ENCODE data around the gene ACAA1. TPM values are rescaled to one million over a fixed set of nuclear protein-coding genes. Genes with fewer than 3 reads are reported as not detected.

The ACAA1 gene, protein sequence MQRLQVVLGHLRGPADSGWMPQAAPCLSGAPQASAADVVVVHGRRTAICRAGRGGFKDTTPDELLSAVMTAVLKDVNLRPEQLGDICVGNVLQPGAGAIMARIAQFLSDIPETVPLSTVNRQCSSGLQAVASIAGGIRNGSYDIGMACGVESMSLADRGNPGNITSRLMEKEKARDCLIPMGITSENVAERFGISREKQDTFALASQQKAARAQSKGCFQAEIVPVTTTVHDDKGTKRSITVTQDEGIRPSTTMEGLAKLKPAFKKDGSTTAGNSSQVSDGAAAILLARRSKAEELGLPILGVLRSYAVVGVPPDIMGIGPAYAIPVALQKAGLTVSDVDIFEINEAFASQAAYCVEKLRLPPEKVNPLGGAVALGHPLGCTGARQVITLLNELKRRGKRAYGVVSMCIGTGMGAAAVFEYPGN
- total RNA-seq (10 to 100 TPM; 27.1 to 50.4 (median 44.9) TPM), polyA plus RNA-seq (10 to 100 TPM; 41.3 to 42.7 TPM)
- long read RNA-seq, donor 1, transcript ACAA1-202 (12 exons, 1,785 nt), result major isoform, 153 of 351 reads
- long read RNA-seq, donor 1, transcript ACAA1-203 (10 exons, 1,944 nt), result minor isoform, 58 of 351 reads
- long read RNA-seq, donor 1, partial matches to known transcripts, result 5 of 351 reads
- long read RNA-seq, donor 1, other reads (novel, unspliced or antisense), result 135 of 351 reads
- long read RNA-seq, donor 2, transcript ACAA1-202 (12 exons, 1,785 nt), result major isoform, 9 of 17 reads
- long read RNA-seq, donor 2, partial matches to known transcripts, result 5 of 17 reads
- long read RNA-seq, donor 2, other reads (novel, unspliced or antisense), result 0 of 17 reads
- long read RNA-seq, donor 3, transcript ACAA1-202 (12 exons, 1,785 nt), result major isoform, 38 of 78 reads
- long read RNA-seq, donor 3, partial matches to known transcripts, result 9 of 78 reads
- long read RNA-seq, donor 3, other reads (novel, unspliced or antisense), result 27 of 78 reads

DNA sequence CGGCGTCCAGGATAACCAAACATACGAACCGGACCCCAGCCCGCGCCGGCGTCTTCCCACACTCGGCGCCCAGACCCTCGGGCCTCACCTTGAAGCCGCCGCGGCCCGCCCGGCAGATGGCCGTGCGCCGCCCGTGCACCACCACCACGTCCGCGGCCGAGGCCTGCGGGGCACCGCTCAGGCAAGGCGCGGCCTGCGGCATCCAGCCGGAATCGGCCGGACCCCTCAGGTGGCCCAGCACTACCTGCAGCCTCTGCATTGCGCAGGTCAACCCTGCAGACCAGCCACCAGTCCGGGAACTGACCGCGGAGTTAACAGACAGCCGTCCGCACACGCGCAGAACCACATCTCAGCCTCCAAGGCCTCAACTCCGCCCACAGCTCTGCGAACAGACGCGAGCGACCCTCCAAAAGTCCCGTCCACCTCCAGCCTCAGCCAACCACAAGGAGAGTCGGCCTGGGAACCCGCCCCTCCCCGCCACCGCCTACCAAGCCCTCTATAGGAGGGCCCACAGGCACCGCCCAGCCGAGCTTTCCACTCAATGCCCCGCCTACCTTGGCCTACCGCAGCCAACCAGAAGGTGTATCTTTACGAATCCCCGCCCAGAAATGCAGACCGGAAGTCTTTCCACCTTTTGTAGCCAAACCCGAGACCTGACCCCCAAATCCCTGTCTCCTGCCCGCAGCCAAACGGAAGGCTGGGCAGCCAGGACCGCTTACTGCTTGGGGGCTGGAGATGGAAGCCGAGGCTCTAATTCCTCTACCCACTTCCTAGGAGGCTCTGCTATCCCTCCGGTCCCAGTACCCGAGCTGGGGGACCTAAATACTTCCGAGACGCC lies at the start of gene ACAA1:
Gene ACAA1 (minus strand): TSS at position 351 of the 838 bp plus-strand sequence. CDS start 92 bp downstream, at position 259.
- TF ChIP-seq POLR2A (IDR thresholded peaks at IDR 0.05) (peak; percentile 88), EP300 (IDR thresholded peaks at IDR 0.05) (no peak)
- TF ChIP-seq, protein P1, sequence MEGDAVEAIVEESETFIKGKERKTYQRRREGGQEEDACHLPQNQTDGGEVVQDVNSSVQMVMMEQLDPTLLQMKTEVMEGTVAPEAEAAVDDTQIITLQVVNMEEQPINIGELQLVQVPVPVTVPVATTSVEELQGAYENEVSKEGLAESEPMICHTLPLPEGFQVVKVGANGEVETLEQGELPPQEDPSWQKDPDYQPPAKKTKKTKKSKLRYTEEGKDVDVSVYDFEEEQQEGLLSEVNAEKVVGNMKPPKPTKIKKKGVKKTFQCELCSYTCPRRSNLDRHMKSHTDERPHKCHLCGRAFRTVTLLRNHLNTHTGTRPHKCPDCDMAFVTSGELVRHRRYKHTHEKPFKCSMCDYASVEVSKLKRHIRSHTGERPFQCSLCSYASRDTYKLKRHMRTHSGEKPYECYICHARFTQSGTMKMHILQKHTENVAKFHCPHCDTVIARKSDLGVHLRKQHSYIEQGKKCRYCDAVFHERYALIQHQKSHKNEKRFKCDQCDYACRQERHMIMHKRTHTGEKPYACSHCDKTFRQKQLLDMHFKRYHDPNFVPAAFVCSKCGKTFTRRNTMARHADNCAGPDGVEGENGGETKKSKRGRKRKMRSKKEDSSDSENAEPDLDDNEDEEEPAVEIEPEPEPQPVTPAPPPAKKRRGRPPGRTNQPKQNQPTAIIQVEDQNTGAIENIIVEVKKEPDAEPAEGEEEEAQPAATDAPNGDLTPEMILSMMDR (IDR thresholded peaks at IDR 0.05), result peak in 1 of 3 donors; percentile 15
- Histone ChIP-seq H3K27ac (peak within 1 kb of the TSS; percentile 71 to 94), H3K9me3 (no peaks in the 10 kb centered on the region), H3K36me3 (no peaks in the 10 kb centered on the region), H3K27me3 (no peaks in the 10 kb centered on the region), H3K4me1 (ENCODE audit: insufficient read depth) (peaks cover 21% of the 10 kb centered on the region), H3K4me3 (peak within 1 kb of the TSS; percentile 96)
- intact Hi-C loops (cut with DNase I), result loop anchor here in 2 of 4 donors (2.0 to 10.0 kb wide), 3 partner anchors 28 to 210 kb away; partner anchors contain the start of genes OXSR1 (in 1 of the 2) and XYLB (in 1 of the 2)
- 1% methylated on average over 57 to 66 of the region's 66 CpGs for WGBS, 3 donors
- peak; percentile 99 to 100 (median 100) for DNase-seq

DNA sequence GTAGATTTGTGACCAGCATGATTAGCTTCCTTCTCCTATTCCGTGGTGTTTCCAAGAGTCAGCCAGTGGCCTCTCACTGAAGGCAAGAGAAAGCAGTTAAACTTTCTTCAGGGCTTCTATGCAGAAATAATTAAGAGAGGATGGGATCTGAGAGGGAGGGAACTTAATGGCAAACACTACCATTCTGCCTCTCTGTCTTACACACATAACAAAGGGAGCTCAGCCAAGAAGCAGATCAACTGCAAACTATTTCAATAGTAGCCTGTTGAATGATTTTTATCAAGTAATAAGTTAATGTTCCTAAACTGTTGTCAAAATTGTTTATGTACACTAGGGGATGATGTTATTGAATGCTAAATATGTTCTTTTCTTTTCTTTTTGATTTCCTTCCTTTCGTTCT lies 40.3 kb upstream of the ACAA1 start:
- Histone ChIP-seq H3K4me3 (no peak overlapping the region), H3K9me3 (no peaks in the 10 kb centered on the region), H3K27ac (no peak overlapping the region), H3K27me3 (no peaks in the 10 kb centered on the region), H3K4me1 (ENCODE audit: insufficient read depth) (peaks cover 4% of the 10 kb centered on the region), H3K36me3 (no peaks in the 10 kb centered on the region)
- TF ChIP-seq, protein P1 (IDR thresholded peaks at IDR 0.05), result no peak
- TF ChIP-seq POLR2A (IDR thresholded peaks at IDR 0.05) (no peak), EP300 (IDR thresholded peaks at IDR 0.05) (no peak)
- no peak for DNase-seq
- WGBS, 3 donors, result 10 to 24% (median 17%) methylated on average over 2 of the region's 2 CpGs
- intact Hi-C loops (cut with DNase I), result no loop called here

DNA sequence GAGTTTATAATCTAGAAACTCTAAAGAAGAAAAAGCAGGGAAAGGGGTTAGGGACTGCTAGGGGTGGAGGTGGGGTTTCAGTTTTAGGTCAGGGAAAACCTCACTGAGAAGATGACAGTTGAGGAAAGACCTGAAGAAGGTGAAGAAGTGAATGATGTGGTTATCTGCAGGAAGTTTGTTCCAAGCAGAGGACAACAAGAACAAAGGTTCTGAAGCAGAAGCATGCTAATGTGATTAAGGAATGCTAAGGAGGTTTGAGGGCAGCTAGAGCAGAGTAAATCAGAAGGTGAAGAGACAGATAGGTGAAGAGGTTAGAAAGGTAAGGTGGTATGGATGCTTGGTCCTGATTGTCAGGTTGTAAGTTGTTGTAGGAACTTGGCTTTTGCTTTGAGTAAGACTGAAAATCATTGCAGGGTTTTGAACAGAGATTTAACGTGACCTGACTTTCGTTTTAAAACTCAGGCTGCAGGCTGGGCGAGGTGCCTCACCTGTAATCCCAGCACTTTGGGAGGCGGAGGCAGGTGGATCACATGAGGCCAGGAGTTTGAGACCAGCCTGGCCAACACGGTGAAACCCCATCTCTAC lies 37.0 kb upstream of the ACAA1 start:
- intact Hi-C loops (cut with DNase I), result no loop called here
- peaks cover 6% of the 10 kb centered on the region for H3K4me1 ChIP-seq (ENCODE audit: insufficient read depth)
- no peaks in the 10 kb centered on the region for H3K36me3 ChIP-seq
- no peaks in the 10 kb centered on the region for H3K27me3 ChIP-seq
- WGBS, 3 donors, result 91 to 95% (median 92%) methylated on average over 5 of the region's 5 CpGs
- no peak for DNase-seq
- no peak overlapping the region for H3K27ac ChIP-seq
- no peak overlapping the region for H3K4me3 ChIP-seq
- no peaks in the 10 kb centered on the region for H3K9me3 ChIP-seq
- TF ChIP-seq, protein P1 (IDR thresholded peaks at IDR 0.05), result no peak
- TF ChIP-seq EP300 (IDR thresholded peaks at IDR 0.05) (no peak), POLR2A (IDR thresholded peaks at IDR 0.05) (no peak)

All from ovary (tissue), 10 donors.